Fibroblast of skin of scalp (primary cell): ENCODE measurements around the gene AGBL4.
A peak's percentile ranks its signal among the peaks of the same experiment; 100 is the strongest.

ENCODE experiments used
- DNase-seq: peaks from one replicate; pipeline ENCODE4 v3.0.0-alpha.2; 2013

Gene AGBL4

GRCh38 chr1:48876330-48876785 lies 1147.4 kb downstream of the AGBL4 start:
- peak; percentile 76 for DNase-seq

- no peak for DNase-seq
Measured at GRCh38 chr1:48875552-48876329, 1148.0 kb downstream of the AGBL4 start.

- peak; percentile 27 for DNase-seq
Measured at GRCh38 chr1:48873944-48874343, 1149.8 kb downstream of the AGBL4 start.

- DNase-seq: peak; percentile 10
Measured at GRCh38 chr1:48870596-48870995, 1153.2 kb downstream of the AGBL4 start.

GRCh38 chr1:48869116-48869893 lies 1154.4 kb downstream of the AGBL4 start:
- no peak for DNase-seq

- no peak for DNase-seq
Measured at GRCh38 chr1:48864913-48865312, 1158.8 kb downstream of the AGBL4 start.

- DNase-seq: peak; percentile 72
Measured at GRCh38 chr1:48859456-48859855, 1164.3 kb downstream of the AGBL4 start.

GRCh38 chr1:48858200-48858920 lies 1165.4 kb downstream of the AGBL4 start:
- DNase-seq: peak; percentile 59

- DNase-seq: peak; percentile 97
Measured at GRCh38 chr1:48853006-48853405, 1170.7 kb downstream of the AGBL4 start.

- peak; percentile 58 for DNase-seq
Measured at GRCh38 chr1:48851638-48852037, 1172.1 kb downstream of the AGBL4 start.

- DNase-seq: no peak
Measured at GRCh38 chr1:48848035-48848434, 1175.7 kb downstream of the AGBL4 start.

GRCh38 chr1:48846441-48846840 lies 1177.3 kb downstream of the AGBL4 start:
- no peak for DNase-seq

GRCh38 chr1:48844187-48844586 lies 1179.6 kb downstream of the AGBL4 start:
- no peak for DNase-seq

- no peak for DNase-seq
Measured at GRCh38 chr1:48841966-48842365, 1181.8 kb downstream of the AGBL4 start.

- no peak for DNase-seq
Measured at GRCh38 chr1:48841461-48841860, 1182.3 kb downstream of the AGBL4 start.

- DNase-seq: no peak
Measured at GRCh38 chr1:48831120-48831978, 1192.4 kb downstream of the AGBL4 start.

- peak; percentile 39 for DNase-seq
Measured at GRCh38 chr1:48830715-48831114, 1193.0 kb downstream of the AGBL4 start.

- DNase-seq: no peak
Measured at GRCh38 chr1:48829446-48829845, 1194.3 kb downstream of the AGBL4 start.

- no peak for DNase-seq
Measured at GRCh38 chr1:48823168-48823567, 1200.6 kb downstream of the AGBL4 start.

- no peak for DNase-seq
Measured at GRCh38 chr1:48820491-48820890, 1203.3 kb downstream of the AGBL4 start.

- peak; percentile 59 for DNase-seq
Measured at GRCh38 chr1:48817505-48818114, 1206.1 kb downstream of the AGBL4 start.

- no peak for DNase-seq
Measured at GRCh38 chr1:48810740-48811139, 1213.0 kb downstream of the AGBL4 start.
